Lower leg skin (tissue), 3 donors: ENCODE measurements around the gene BICRA.
"Not testable (repeated sequence)": the region's sequence is repeated elsewhere in the genome, so short reads cannot be mapped to it uniquely, and the experiment has no call there.

Source experiments
- POLR2A ChIP-seq, 2 donors: fragments of 450-650 bp; IDR thresholded peaks; one replicate each; pipeline ENCODE4 v1.6.1; 2016 to 2017; ENCODE audit warnings: antibody characterized with exemption in 2 of 2, mild to moderate bottlenecking in 1 of 2, moderate library complexity in 1 of 2
- TF ChIP-seq, protein P1 (sequence below), 3 donors: fragments of 450-650 bp; IDR thresholded peaks; one replicate each; pipeline ENCODE4 v1.5.1; 2016; ENCODE audit warnings: antibody characterized with exemption in 3 of 3, mild to moderate bottlenecking in 3 of 3, moderate library complexity in 2 of 3

DNA sequence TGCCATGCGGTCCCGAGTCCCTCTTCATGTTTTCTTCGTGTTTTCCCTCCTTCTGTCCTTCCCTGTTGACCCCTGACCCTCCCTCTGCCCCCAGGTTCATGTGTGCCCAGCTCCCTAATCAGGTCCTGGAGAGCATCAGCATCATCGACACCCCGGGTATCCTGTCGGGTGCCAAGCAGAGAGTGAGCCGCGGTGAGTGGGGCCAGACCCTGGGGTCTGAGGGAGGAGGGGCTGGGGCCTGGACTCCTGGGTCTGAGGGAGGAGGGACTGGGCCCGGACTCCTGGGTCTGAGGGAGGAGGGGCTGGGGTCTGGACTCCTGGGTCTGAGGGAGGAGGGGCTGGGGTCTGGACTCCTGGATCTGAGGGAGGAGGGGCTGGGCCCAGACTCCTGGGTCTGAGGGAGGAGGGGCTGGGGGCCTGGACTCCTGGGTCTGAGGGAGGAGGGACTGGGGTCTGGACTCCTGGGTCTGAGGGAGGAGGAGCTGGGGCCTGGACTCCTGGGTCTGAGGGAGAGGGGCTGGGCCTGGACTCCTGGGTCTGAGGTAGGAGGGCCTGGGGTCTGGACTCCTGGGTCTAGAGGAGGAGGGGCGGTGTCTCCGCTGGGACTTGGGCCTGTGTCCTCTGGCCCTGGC lies 109.6 kb downstream of the BICRA start:
- TF ChIP-seq, protein P1, sequence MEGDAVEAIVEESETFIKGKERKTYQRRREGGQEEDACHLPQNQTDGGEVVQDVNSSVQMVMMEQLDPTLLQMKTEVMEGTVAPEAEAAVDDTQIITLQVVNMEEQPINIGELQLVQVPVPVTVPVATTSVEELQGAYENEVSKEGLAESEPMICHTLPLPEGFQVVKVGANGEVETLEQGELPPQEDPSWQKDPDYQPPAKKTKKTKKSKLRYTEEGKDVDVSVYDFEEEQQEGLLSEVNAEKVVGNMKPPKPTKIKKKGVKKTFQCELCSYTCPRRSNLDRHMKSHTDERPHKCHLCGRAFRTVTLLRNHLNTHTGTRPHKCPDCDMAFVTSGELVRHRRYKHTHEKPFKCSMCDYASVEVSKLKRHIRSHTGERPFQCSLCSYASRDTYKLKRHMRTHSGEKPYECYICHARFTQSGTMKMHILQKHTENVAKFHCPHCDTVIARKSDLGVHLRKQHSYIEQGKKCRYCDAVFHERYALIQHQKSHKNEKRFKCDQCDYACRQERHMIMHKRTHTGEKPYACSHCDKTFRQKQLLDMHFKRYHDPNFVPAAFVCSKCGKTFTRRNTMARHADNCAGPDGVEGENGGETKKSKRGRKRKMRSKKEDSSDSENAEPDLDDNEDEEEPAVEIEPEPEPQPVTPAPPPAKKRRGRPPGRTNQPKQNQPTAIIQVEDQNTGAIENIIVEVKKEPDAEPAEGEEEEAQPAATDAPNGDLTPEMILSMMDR (IDR thresholded peaks at IDR 0.05), result not testable (repeated sequence)
- TF ChIP-seq POLR2A (IDR thresholded peaks at IDR 0.05), result not testable (repeated sequence)
